GM19397 (cell line): ENCODE results near the gene AANAT.

Experiments
- ATAC-seq: cut with Tn5 transposase; IDR thresholded peaks from one replicate; pipeline ENCODE4 v1.9.1; 2021; ENCODE audit warnings: mild to moderate bottlenecking, moderate library complexity; ENCODE audit not compliant: unreplicated experiment

Gene AANAT

GRCh38 chr17:76467809-76468633 lies 618 bp downstream of the AANAT start:
- no peak for ATAC-seq

DNA sequence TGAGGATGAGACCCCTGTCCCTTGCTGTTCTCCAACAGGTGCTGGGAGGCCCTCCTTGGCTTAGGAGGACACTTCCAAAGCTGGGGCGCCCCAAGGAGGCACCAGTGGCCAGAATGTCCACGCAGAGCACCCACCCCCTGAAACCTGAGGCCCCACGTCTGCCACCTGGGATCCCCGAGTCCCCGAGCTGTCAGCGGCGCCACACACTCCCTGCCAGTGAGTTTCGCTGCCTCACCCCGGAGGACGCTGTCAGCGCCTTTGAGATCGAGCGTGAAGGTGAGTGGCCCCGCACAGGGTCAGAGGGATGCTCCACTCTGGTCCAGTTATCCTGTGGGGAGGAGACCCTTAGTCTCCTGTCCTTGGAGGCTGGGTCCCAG lies 1.2 kb downstream of the AANAT start:
- ATAC-seq: no peak

DNA sequence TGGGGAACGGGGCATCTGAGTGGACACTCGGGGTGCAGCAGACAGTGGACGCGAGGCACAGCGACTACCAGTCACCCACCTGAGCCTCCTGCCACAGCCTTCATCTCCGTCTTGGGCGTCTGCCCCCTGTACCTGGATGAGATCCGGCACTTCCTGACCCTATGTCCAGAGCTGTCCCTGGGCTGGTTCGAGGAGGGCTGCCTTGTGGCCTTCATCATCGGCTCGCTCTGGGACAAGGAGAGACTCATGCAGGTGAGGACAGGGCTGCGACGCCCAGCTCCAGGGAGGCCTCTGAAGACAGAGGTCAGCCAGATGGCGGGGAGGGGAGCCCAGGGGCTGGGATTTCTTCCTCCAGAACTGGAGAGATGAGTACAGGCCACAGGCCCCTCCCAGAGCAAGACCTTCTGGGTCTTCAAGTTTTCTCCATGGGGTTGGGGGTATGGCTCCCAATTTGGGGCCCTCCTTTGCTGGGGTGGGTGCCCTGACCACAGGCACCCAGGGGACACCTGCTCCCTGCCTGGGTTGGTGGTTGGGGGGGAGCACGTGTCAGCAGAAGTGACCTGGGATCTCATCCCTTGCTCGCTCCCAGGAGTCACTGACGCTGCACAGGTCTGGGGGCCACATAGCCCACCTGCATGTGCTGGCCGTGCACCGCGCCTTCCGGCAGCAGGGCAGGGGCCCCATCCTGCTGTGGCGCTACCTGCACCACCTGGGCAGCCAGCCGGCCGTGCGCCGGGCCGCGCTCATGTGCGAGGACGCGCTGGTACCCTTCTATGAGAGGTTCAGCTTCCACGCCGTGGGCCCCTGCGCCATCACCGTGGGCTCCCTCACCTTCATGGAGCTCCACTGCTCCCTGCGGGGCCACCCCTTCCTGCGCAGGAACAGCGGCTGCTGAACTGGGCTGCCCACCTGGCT lies 1.9 kb downstream of the AANAT start:
- no peak for ATAC-seq

GRCh38 chr17:76469991-76470739 lies 2.8 kb downstream of the AANAT start:
- ATAC-seq: no peak

DNA sequence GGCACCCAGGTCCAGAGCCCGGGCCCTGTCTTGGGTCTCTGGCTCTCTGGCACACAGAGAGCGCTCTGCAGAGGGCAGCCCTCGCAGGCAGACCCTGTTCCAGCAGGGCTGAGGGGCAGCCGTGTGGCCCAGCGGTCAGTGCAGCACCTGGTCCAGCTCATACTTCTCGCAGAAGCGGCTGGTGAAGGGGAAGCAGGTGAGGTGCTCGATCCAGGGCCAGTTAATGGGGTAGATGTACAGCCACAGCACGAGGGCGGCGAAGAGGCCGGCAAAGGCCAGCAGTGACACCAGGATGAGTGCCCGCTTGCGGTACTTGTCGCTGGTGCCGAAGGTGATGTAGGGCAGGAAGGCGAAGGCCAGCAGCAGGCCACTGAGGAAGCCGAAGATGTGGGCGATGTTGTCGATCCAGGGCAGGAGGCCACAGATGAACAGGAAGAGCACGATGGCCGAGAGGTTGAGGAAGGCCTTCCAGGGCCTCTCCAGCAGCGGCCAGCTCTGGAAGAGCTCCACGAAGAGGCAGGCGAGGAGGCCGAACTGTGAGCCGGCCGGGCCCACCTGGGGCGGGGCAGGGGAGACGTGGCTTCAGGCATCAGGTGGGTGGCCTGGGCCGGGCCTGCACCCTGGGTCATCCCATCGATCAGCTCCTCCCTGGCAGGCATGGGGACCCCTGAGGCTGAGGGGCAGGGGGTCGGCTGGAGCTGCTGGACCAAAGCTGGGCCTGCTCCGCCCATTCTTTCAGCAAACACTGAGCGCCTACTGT lies 4.3 kb downstream of the AANAT start:
- no peak for ATAC-seq

DNA sequence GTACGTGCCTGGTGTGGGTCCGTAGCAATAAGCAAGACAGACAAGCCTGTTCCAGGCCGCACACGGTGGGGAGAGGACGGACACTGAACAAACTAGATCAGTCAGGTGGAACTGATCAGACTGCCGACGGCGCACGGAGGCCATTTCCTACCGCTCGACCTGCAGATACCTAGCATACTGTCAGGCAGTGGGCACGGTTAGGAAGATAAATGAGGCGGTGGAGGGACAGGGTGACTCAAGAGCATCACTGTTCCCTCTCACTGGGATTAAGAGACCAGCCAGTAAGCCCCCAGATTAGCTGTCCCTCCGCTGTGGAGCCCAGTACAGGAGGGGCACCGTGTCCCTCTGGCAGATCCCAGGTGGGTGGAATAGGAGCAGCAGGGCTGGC lies 4.8 kb downstream of the AANAT start:
- no peak for ATAC-seq

GRCh38 chr17:76472726-76473125 lies 5.3 kb downstream of the AANAT start:
- ATAC-seq: no peak

- ATAC-seq: no peak
These were observed 6.2 kb downstream of the AANAT start for GRCh38 chr17:76473541-76473985.

GRCh38 chr17:76474238-76474637 lies 6.8 kb downstream of the AANAT start:
- ATAC-seq: no peak

GRCh38 chr17:76474894-76475293 lies 7.5 kb downstream of the AANAT start:
- ATAC-seq: no peak

DNA sequence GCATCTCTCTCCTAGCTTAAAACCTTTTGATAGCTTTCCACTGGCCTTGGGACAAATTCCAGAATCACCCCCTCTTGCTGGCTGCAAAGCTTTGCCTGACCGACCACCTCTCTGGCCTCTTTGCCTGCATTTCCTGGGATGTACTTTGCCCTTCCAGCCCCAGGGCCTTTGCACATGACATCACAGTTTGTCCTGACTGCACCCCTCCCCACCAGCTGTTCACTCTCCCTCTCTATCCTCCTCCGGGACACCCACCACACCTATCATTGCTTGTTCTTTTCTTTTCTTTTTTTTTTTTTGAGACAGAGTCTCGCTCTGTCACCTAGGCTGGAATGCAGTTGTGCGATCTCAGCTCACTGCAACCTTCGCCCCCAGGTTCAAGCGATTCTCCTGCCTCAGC lies 7.9 kb downstream of the AANAT start:
- ATAC-seq: no peak

DNA sequence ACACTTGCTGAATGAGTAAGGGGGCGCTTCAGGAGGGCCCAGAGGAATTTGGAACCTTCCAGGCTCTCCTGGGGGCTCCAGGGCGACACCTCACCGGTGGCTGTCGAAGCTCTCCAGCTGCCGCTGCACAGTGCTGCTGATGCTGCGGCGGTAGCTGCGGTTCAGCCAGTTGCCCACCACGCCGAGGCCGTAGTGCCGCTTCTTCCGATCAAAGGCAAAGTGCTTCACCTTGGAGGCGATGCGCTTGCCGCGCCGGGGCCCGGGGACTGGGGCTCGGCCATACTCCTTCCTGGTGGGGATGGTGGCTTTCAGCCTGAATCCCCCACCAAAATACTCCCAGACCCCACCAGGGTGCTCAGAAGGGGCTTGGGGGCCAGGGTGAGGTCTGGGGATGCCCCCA lies 9.3 kb downstream of the AANAT start:
- ATAC-seq: no peak

DNA sequence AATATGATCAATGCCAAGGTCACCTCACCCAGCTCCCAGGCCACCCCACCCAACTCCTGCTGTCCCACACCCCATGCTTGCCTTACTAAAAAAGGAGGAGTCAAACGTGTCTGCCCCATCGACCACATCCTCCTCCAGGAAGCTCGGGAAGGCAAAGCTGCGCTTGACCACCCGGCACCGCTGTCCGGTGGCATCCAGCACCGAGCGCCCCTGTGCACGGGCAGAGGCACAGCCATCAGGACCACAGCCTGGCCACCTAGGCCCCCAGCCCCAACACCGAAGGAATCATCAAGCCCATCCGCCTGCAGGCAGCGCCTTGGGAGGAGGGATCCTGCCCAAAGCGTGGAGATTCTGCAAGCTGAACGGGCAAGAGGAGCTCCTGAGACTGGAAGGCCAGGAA lies 10.2 kb downstream of the AANAT start:
- ATAC-seq: no peak

DNA sequence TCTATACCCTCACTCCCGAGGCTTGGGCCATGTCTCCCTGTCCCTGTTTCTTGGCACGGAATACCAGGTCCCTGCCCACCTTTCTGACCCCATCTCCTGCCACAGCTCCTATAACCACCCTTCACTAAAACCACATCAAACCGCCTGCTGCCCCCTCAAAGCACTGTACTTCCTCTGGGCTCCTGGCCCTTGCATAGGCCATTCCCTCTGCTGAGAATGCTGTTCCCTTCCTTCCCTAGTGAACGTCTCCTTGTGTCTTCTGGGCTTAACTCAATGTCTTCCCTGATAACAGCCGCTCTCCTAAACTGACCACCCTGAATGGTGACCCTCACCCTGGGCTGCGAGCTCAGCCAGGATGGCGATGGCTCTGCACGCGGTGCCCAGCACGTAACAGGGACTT lies 10.7 kb downstream of the AANAT start:
- ATAC-seq: no peak

DNA sequence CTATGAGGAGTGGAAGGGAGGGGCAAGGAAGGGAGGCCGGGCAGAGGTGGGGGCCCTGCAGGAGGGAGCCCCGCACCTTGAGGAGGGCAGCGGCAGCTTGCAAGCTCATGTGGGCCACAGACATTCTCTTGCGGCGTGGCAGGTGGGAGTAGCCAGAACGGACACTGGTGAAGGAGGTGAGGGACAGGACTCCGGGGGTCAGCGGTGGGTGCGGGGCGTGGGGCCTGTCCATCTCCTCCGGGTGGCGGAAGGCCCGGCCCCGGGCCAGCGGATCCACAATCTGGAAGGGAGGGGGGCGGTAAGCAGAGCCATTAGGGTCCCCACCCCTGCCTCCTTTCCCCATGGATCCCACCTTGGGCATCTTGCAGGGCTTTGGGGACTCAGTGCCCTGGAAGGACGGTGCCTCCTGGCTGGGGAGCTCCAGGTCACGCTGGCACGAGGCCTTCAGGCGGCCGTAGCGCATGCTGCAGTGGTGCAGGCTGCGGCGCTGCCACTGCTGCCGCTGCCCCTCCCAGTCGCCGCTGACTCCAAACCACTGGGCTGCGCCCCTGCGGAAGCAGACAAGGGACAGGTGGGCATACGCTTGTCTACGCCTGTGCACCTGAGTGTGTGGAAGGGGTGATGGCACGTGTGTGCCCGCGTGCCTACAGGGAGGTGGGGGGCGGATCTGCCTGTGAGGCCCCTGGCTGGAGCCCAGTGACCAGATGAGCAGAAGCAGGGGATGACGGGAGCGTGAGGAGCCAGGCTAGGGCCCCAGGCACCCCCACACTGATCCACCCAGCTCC lies 11.5 kb downstream of the AANAT start:
- ATAC-seq: no peak

DNA sequence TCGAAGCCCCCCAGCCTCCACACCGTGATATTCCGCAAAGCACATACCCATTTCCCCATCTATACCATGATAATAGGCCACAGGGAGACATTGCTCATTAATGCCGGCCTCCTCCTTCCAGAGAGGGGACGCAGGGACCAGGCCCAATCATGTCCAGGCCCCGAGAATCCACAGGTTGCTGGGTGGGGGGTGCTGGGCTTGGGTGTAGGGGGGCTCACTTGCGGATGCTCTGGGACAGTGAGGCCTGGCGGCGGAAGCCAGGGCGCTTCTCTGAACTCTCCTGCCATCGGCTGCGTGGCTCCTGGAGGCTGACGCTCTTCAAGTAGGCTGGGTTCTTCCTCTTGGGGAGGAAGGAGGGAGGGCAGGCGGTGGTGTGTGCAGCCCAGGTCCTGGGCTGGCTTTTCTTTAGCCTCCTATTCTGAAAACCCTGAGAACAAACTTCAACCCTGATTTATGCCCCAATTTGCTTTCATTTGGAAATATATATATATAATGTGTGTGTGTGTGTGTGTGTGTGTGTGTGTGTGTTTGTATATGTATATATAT lies 12.2 kb downstream of the AANAT start:
- no peak for ATAC-seq

GRCh38 chr17:76480632-76481031 lies 13.2 kb downstream of the AANAT start:
- ATAC-seq: no peak

DNA sequence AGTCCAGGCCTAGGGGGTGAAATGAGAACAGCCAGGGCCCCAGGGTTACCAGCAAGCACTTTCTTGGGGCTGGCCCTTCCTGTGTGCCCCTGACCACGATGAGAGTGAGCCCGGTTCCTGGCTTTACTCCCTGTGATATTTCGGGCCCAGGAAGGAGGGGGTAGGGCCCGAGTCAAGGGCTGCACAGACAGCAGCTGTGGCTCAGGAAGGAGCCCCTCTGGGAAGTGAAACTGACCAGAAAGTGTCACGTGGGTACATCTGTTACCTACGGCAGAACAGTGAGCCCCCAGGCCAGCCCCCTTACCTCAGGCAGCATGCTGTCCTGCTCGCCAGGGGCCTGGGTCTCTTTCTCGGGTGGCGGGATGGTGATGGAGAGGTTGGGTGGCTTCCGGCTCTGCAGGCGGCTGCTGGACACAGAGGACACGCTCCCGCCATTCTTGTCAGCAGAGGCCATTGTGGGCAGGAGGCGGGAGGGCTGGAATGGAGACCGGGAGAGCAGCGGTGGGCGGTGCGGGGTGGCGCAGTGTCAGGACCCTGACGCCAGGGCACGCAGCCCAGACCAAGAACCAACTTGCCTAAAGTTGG lies 13.8 kb downstream of the AANAT start:
- peak; percentile 69 for ATAC-seq

DNA sequence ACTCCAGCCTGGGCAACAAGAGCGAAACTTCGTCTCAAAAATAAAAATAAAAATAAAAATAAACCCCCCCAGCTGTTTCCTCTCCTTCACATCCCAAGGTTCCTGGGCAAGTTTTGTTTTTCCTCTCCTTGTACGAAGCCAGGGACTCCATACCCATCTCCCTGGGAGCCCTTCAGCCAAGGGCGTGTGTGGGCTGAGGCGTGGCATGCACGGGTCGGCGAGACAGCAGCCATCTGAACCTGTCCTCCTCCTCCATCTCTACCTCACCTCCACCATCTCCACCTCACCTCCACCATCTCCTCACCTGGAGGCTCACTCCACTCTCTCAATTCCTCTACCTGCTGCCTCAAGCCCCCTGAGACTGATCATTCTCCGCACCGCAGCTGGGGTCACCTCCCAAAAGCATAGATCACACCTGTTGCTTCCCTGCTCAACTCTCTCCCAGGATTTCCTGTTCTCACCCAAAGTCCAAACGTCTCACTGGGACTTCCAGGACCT lies 16.9 kb downstream of the AANAT start:
- no peak for ATAC-seq
